ENCODE data around the gene TULP4. TPM values are rescaled to one million over a fixed set of nuclear protein-coding genes. Genes with fewer than 3 reads are reported as not detected.
"Not testable (repeated sequence)": the region's sequence is repeated elsewhere in the genome, so short reads cannot be mapped to it uniquely, and the experiment has no call there.

TULP4 gene
- polyA plus RNA-seq, 4 donors, result 16.4 to 18.9 (median 18.3) TPM

DNA sequence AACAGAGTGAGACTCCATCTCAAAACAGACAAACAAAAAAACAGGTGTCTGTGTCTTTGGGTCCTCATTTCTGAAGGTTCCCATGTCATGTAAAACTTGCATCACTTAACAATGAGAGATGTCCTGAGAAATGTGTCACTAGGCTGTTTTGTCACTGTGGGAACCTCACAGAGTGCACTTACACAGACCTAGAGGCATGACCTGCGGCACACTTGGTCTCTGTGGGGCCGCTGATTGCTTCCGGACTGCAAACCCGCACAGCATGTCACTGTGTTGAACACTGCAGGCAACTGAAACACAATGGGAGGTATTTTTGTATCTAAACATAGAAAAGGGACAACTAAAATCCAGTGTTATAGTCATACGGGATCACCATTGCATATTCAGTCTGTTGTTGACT is 205.3 kb downstream of the TULP4 start:
- no peak for DNase-seq (ENCODE audit: low read depth in 4 of 4, low spot score in 3 of 4)

DNA sequence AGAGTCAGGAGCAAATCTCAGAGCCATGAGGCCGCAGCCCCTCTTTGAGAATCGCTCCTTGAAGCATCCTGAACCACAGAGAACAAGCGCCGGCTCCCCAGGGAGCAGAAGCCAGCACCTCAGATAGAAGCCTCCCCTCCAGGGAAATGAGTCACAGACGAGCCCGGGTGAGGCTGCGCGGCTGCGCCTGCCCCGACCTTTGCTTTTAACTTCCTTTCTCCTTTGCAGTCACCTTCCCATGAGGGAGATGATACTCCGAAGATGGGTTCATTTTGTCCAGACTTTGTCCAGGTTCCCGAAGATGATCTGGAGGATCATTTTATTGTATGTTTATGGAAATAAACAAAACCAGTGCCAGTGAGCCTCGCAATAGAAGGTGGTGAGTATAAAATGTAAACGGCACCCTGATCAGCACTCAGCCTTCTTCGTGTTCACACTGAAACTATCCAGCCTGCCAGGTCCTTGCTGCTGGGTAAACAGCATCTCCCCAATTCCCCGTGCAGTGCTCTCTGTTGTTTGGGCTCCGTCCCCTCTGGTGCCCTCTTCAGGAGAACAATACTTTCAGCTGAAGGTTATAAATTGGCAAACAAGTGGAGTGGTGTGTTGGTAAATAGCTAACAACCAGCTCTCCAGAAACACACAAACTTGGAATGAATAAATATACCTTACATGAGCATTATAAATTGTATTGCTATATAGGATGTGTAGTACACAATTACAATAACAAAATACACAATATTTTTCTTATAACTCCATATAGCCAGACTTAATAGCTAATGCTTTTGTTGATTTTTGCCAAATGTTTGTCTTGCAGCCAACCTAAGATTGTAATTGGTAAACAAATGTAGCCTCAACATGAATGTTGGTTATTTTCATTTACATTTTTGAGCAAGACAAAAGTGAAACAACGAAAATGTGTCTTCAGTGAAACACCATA is 206.2 kb downstream of the TULP4 start:
- no peak for DNase-seq (ENCODE audit: low read depth in 4 of 4, low spot score in 3 of 4)

DNA sequence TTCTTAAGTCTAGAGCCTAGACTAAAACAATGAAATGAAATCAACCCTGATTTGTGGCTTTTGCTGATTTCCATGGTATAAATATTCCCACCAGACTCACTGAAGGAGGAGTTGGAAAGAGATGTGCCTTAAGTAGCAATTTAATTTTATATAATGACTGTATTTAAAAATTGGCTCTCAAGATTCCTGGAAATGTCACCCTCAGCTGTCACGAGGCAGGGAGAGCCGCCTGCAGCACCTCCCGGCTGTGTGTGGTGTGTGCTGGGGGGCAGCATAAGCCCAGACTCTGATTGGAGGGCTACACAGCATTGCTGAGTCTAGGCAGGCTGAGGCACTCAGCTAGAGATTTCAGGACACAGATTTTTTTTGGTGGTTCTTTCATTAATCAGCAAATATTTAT is 207.0 kb downstream of the TULP4 start:
- no peak for DNase-seq (ENCODE audit: low read depth in 4 of 4, low spot score in 3 of 4)

DNA sequence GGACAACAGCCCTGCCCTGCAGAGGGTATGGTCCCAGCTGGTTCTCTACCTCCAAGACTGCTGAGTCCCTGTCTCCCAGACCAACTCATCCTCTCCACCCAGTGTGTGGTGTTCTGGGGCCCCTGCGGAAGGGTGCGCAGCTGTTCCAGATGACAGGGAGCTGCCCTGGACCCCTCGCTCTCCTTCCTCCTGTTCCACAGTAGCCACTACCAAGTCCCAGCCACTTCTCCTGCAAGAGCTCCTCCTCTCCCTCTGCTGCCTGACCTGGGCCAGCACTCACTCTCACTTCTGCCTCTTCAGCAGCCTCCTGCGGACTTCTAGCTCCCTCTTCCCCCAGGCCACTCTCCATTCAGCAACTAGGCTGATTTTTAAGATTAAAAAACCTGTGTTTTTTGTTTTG is 207.5 kb downstream of the TULP4 start:
- no peak for DNase-seq (ENCODE audit: low read depth in 4 of 4, low spot score in 3 of 4)

DNA sequence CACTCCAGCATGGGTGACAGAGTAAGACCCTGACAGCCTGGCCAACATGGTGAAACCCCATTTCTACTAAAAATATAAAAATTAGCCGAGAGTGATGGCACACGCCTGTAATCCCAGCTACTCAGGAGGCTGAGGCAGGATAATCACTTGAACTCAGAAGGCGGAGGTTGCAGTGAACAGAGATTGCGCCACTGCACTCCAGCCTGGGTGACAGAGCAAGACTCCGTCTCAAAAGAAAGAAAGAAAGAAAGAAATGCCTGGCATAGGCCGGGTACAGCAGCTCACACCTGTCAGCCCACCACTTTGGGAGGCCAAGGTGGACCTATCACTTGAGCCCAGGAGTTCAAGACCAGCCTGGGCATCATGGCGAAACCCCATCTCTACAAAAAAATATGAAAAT is 208.7 kb downstream of the TULP4 start:
- DNase-seq (ENCODE audit: low read depth in 4 of 4, low spot score in 3 of 4), result not testable (repeated sequence)

- no peak for DNase-seq (ENCODE audit: low read depth in 4 of 4, low spot score in 3 of 4)
Observed at GRCh38 chr6:158521759-158522158, 209.5 kb downstream of the TULP4 start.

GRCh38 chr6:158522616-158523015 is 210.4 kb downstream of the TULP4 start:
- no peak for DNase-seq (ENCODE audit: low read depth in 4 of 4, low spot score in 3 of 4)

- no peak for DNase-seq (ENCODE audit: low read depth in 4 of 4, low spot score in 3 of 4)
Observed at GRCh38 chr6:158524311-158524710, 212.0 kb downstream of the TULP4 start.

GRCh38 chr6:158527858-158528257 is 215.6 kb downstream of the TULP4 start:
- not testable (repeated sequence) for DNase-seq (ENCODE audit: low read depth in 4 of 4, low spot score in 3 of 4)

DNA sequence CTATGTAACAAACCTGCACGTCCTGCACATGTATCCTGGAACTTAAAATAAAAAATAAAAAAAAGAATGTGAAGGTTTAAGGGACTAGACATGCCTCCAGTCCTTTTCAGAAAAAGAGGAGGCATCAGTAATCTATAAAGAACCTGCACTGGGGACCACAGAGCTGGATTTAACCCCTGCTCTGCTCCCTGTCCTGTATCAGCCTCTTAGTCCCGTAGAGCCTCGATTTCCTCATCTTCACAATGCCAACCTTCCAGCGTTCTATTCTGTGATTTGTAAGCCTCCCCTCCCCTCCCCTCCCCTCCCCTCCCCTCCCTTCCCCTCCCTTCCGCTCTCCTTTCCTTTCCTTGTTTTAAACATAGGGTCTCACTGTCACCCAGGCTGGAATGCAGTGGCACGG is 216.6 kb downstream of the TULP4 start:
- no peak for DNase-seq (ENCODE audit: low read depth in 4 of 4, low spot score in 3 of 4)

- DNase-seq (ENCODE audit: low read depth in 4 of 4, low spot score in 3 of 4), result no peak
Observed at GRCh38 chr6:158529629-158530028, 217.4 kb downstream of the TULP4 start.

GRCh38 chr6:158531566-158531965 is 219.3 kb downstream of the TULP4 start:
- DNase-seq (ENCODE audit: low read depth in 4 of 4, low spot score in 3 of 4), result no peak

DNA sequence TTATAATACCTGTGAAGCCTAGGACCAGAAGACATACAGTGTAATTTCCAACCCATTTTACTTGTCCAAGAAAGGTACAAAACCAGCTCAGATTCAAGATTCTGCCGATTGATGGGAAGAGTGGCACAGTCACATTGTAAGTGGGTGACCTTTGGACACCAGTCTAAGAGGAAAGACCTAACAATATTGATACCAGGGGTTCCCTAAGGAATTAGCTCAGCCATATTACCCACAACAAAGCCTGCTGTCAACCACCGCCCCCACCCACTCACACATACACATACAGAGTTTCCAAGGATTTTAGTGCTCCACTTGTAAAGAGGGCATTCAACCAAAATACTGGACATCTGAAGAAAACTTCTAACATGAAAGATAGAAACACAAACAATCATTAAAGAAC is 219.7 kb downstream of the TULP4 start:
- no peak for DNase-seq (ENCODE audit: low read depth in 4 of 4, low spot score in 3 of 4)

- peak; percentile 78 to 80 (median 80) for DNase-seq (ENCODE audit: low read depth in 4 of 4, low spot score in 3 of 4)
Observed at GRCh38 chr6:158536084-158536890, 224.0 kb downstream of the TULP4 start.

DNA sequence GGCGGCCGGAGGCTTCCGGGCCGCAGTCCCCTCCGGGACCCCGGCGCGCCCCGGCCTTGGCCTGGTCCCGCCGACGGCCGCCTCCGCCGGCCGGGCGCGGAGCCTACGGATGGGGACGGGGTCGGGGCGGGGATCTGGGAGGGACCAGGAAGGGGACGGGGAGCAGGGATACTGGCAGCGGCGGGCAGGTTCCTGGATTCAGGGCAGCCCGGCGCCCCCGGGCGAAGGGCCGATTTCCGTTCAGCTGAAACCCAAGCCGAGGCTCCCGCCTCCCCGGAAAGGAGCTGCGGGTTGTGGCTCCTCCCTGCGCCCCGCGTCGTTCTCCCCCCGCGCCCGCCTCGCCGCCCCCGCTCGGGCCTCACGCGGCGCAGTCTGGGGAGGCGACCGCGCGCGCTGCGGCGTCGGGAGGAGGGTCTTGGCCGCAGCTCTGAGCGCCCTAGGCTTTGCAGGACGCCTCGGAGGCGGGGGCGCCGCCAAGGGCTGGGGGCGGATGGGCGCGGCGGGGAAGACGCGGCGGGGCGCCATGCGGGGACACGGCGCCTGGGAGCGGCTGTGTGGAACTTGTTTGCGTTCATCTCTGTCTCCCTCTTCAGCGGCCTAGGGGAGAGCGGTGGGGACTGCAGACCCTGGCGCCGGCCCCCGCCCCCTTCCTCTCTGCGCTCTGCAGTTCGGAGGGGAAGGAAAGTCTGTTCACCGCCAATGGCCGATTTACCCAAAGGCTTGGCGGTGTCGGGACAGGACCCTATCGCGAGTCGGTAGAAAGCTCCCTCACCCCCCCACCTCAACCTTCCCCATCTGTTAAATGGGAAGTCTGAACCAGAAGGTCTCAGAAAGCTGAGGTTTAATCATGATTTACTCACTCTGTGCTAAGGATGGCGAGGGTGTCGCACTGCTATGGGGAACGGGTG is 224.9 kb downstream of the TULP4 start:
- no peak for DNase-seq (ENCODE audit: low read depth in 4 of 4, low spot score in 3 of 4)

GRCh38 chr6:158538741-158539140 is 226.5 kb downstream of the TULP4 start:
- DNase-seq (ENCODE audit: low read depth in 4 of 4, low spot score in 3 of 4), result no peak

DNA sequence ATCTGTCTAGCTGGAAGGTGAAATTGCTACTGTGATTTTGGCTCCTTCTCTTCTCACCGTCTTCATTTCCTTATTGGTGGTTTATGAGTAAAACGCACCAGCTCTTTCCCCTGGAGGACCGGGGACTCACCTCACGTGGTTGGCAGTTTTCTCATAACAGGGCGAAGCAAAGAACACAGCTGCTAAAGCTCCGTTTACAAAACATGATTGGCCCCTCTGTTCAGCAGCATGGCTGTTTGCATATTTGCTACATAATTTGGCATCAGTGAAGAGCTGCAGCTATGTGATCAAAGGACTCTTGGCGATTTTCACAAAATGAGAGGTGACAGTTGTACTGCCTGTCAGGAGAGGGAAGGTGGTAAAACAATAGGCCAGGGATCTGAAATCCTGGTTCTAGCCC is 227.1 kb downstream of the TULP4 start:
- DNase-seq (ENCODE audit: low read depth in 4 of 4, low spot score in 3 of 4), result no peak

- no peak for DNase-seq (ENCODE audit: low read depth in 4 of 4, low spot score in 3 of 4)
Observed at GRCh38 chr6:158539881-158540280, 227.6 kb downstream of the TULP4 start.

- no peak for DNase-seq (ENCODE audit: low read depth in 4 of 4, low spot score in 3 of 4)
Observed at GRCh38 chr6:158543606-158544185, 231.4 kb downstream of the TULP4 start.

GRCh38 chr6:158544428-158544827 is 232.2 kb downstream of the TULP4 start:
- no peak for DNase-seq (ENCODE audit: low read depth in 4 of 4, low spot score in 3 of 4)
